ENCODE results near the gene NPC1. TPM values are rescaled to one million over a fixed set of nuclear protein-coding genes. Genes with fewer than 3 reads are reported as not detected.

The NPC1 gene
- polyA plus RNA-seq, 1 donor (not counting 4 experiments of a cell fraction or from before 2014, with no cell fraction given), result 49.9 TPM

DNA sequence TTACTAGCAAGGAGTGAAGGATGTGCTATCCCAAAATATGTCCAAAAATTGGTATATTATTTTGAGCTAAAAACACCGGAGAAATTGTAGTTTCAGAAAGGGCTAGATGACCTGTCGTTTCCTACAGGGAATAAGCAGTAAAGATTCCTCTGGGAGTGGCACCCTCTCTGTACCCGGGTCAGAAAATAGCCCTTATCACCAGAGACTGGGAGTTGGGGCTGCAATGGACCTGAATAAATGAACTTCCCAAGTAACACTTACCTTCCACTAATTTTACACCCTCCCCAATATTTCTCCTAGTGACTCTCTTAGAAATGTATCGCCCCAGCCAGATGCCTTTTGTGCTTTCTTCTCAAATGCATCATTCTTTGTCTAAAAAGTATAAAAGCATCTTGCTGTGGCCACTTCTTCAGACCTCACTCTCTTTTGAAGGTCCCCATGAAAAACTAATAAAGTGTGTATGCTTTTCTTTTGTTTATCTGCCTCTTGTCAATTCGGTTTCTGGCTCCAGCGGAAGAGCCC, 83.7 kb downstream of the NPC1 start:
- Histone ChIP-seq H3K27ac (ENCODE audit: control insufficient read depth, insufficient read depth, low read length) (peak overlapping the region; percentile 89), H3K4me3 (ENCODE audit: control insufficient read depth in 2 of 3, extremely low read depth in 1 of 3, insufficient read depth in 2 of 3, low read depth in 1 of 3, low read length in 3 of 3) (peak overlapping the region; percentile 86 to 92 (median 87)), H3K4me1 (ENCODE audit: control insufficient read depth, extremely low read depth, insufficient read depth, low read length) (peaks cover 21% of the 10 kb centered on the region), H3K9ac (ENCODE audit: control insufficient read depth, extremely low read depth, insufficient read depth, low read length) (peak overlapping the region; percentile 87), H3K4me2 (ENCODE audit: control insufficient read depth, extremely low read depth, insufficient read depth, low read depth, low read length) (peak overlapping the region; percentile 93), H3K27me3 (ENCODE audit: control insufficient read depth, extremely low read depth, insufficient read depth, low read length) (no peaks in the 10 kb centered on the region), H3K79me2 (ENCODE audit: control insufficient read depth, insufficient read depth, low read length) (peaks cover 30% of the 10 kb centered on the region), H2AFZ (ENCODE audit: control insufficient read depth, low read length) (peak overlapping the region; percentile 94), H3K9me3 (ENCODE audit: control insufficient read depth, low read depth, low read length) (no peaks in the 10 kb centered on the region), H4K20me1 (ENCODE audit: control insufficient read depth, extremely low read depth, insufficient read depth, low read length) (no peaks in the 10 kb centered on the region), H3K9me1 (ENCODE audit: control insufficient read depth, extremely low read depth, insufficient read depth, low read length) (no peaks in the 10 kb centered on the region), H3K36me3 (ENCODE audit: control insufficient read depth in 2 of 2, extremely low read depth in 1 of 2, insufficient read depth in 2 of 2, low read length in 2 of 2) (peaks cover 0 to 6% of the 10 kb centered on the region in 2 experiments)
- TF ChIP-seq, protein P1, sequence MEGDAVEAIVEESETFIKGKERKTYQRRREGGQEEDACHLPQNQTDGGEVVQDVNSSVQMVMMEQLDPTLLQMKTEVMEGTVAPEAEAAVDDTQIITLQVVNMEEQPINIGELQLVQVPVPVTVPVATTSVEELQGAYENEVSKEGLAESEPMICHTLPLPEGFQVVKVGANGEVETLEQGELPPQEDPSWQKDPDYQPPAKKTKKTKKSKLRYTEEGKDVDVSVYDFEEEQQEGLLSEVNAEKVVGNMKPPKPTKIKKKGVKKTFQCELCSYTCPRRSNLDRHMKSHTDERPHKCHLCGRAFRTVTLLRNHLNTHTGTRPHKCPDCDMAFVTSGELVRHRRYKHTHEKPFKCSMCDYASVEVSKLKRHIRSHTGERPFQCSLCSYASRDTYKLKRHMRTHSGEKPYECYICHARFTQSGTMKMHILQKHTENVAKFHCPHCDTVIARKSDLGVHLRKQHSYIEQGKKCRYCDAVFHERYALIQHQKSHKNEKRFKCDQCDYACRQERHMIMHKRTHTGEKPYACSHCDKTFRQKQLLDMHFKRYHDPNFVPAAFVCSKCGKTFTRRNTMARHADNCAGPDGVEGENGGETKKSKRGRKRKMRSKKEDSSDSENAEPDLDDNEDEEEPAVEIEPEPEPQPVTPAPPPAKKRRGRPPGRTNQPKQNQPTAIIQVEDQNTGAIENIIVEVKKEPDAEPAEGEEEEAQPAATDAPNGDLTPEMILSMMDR (optimal IDR thresholded peaks at IDR 0.05 in 1 of 3, IDR thresholded peaks at IDR 0.05 in 1 of 3, conservative IDR thresholded peaks at IDR 0.05 in 1 of 3; ENCODE audit: extremely low read depth in 1 of 3, insufficient read depth in 2 of 3, low read length in 3 of 3), result no peak
- no peak for TF ChIP-seq EZH2 (IDR thresholded peaks at IDR 0.05; ENCODE audit: low read length)
- DNase-seq (ENCODE audit: low read depth, low spot score), result no peak
- dilution Hi-C loops (cut with MboI; ENCODE audit: extremely low pct_ligation_motif_present, low sequenced_read_pairs), result no loop called here
- no peak for FAIRE-seq

DNA sequence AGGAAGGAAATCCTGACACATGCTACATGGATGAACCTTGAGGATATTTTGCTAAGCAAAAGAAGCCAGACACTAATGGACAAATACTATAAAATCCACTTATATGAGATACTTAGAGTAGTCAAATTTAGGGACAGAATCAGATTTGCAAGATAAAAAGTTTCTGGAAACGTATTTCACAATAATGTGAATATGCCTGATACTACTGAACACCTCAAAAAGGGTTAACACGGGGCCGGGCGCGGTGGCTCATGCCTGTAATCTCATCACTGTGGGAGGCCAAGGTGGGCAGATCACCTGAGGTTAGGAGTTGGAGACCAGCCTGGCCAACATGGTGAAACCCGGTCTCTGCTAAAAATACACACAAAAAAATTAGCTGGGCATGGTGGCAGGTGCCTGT, 84.7 kb downstream of the NPC1 start:
- dilution Hi-C loops (cut with MboI; ENCODE audit: extremely low pct_ligation_motif_present, low sequenced_read_pairs), result no loop called here
- Histone ChIP-seq H2AFZ (ENCODE audit: control insufficient read depth, low read length) (no peak overlapping the region), H3K9me3 (ENCODE audit: control insufficient read depth, low read depth, low read length) (no peaks in the 10 kb centered on the region), H3K79me2 (ENCODE audit: control insufficient read depth, insufficient read depth, low read length) (peaks cover 26% of the 10 kb centered on the region), H3K4me1 (ENCODE audit: control insufficient read depth, extremely low read depth, insufficient read depth, low read length) (peaks cover 21% of the 10 kb centered on the region), H4K20me1 (ENCODE audit: control insufficient read depth, extremely low read depth, insufficient read depth, low read length) (no peaks in the 10 kb centered on the region), H3K4me3 (ENCODE audit: control insufficient read depth in 2 of 3, extremely low read depth in 1 of 3, insufficient read depth in 2 of 3, low read depth in 1 of 3, low read length in 3 of 3) (no peak overlapping the region), H3K9ac (ENCODE audit: control insufficient read depth, extremely low read depth, insufficient read depth, low read length) (no peak overlapping the region), H3K27me3 (ENCODE audit: control insufficient read depth, extremely low read depth, insufficient read depth, low read length) (no peaks in the 10 kb centered on the region), H3K4me2 (ENCODE audit: control insufficient read depth, extremely low read depth, insufficient read depth, low read depth, low read length) (no peak overlapping the region), H3K36me3 (ENCODE audit: control insufficient read depth in 2 of 2, extremely low read depth in 1 of 2, insufficient read depth in 2 of 2, low read length in 2 of 2) (no peaks in the 10 kb centered on the region), H3K27ac (ENCODE audit: control insufficient read depth, insufficient read depth, low read length) (no peak overlapping the region), H3K9me1 (ENCODE audit: control insufficient read depth, extremely low read depth, insufficient read depth, low read length) (no peaks in the 10 kb centered on the region)
- TF ChIP-seq, protein P1 (optimal IDR thresholded peaks at IDR 0.05 in 1 of 3, IDR thresholded peaks at IDR 0.05 in 1 of 3, conservative IDR thresholded peaks at IDR 0.05 in 1 of 3; ENCODE audit: extremely low read depth in 1 of 3, insufficient read depth in 2 of 3, low read length in 3 of 3), result no peak
- TF ChIP-seq EZH2 (IDR thresholded peaks at IDR 0.05; ENCODE audit: low read length), result no peak
- FAIRE-seq (no peak), DNase-seq (ENCODE audit: low read depth, low spot score) (no peak)
